A549 treated with AZD9567 at 1 μM for 4 hours (cell line): Measurements from ENCODE around the gene KLF15. TPM values are rescaled to one million over a fixed set of nuclear protein-coding genes. Genes with fewer than 3 reads are reported as not detected.

Experiments
- total RNA-seq: library from RNA; stranded (reverse); fragments of 200-300 nt; extraction: Qiagen RNA extraction; gene quantifications from 5 replicates; pipeline ENCODE4 v1.2.3, GENCODE V29; 2022; ENCODE audit not compliant: insufficient read depth

The KLF15 gene
- total RNA-seq: 0.31 to 0.61 TPM (median 0.35 TPM) in 4 of 5 replicates, not detected in the other

DNA sequence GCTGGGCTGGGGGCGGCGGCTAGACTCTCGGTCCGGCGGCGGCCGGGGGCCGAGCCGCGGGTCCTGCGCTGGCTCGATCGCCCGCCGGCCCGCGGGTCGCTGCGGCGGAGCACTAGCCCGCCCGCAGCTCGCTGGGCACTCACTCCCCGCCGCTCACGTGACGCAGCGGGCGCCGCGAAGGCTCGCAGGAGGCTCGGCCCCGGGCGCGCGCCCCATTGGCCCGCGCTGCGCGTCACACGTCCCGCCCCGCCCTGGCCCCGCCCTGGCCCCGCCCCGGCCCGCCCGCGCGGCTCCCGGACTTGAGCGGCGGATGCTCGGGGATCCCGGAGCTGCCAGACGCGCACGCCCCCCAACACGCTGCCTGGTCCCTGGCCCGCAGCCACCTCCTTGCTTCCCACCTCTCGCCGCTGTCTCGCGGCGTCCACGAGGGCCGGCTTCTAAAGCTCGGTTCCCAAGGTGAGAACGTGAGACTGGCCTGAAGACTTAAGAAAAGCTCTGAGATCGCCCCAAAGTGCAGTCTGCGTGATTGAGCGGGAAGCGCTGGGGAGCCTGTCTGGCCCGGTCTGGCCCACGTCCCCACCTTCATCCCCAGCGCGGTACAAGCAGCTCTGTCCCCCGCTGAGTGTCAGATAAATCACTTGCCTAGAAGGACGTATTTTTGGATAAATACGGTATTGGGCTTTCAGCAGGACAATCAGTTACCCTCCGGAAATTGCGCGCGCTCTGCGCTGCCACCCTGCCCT, at the start of gene KLF15:
Gene KLF15, minus strand, starts transcription at position 114 of the 743 bp plus-strand sequence. CDS start 4,486 bp downstream, outside the sequence.

DNA sequence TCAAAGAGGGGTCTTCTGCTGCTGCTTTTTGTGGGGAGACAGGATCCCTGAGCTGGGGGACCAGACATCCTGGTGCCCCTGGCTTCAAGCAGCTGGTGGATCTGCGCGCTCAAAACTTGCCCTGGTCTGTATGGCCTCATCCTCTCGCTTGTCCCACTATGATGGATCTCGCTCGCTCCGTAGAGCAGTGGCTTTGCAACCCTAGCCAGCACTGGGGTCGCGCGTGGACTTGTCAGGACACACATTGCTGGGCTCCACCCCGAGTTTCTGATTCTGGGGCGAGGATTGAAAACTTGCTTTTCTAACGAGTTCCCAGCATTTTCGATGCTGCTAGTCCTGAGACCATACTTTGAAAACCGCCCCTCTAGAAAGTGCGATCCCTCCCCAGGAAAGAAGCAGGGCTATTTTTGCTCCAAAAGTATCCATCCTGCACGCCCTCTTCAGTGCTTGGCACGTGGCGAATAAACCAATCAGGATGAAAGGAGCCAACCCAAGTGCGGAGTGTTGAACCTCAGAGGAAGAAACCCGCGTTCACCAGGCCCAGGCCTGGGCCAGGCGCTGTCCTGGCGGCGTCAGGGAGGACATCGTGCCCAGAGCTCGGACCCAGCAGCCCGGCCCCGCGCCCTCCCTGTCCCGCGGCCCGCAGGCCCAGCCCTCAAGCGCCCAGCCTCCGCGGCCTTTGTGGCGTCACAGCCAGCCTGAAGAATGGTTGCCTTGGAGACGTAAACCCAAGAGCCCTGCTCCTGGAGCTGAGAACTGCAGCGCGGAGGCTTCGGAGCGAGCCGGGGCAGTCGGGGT, 37.2 kb upstream of the KLF15 start, which contains the start of gene CFAP100:
Gene CFAP100, plus strand, starts transcription at position 731 of the 798 bp plus-strand sequence. CDS start 1,092 bp downstream, outside the sequence.

Other genes with a start within 250 kb of the KLF15 start
- 0.14 to 0.40 TPM (median 0.22 TPM) in 4 of 5 replicates, not detected in the other for gene ALDH1L1, start 176.8 kb downstream of the KLF15 start, total RNA-seq
- not detected in 5 replicates for gene CFAP100, start 37.5 kb upstream of the KLF15 start, total RNA-seq
- 7.7 to 10.9 TPM (median 9.7 TPM) in 5 replicates for gene ZXDC, start 118.5 kb upstream of the KLF15 start, total RNA-seq
- gene UROC1, start 160.4 kb upstream of the KLF15 start, total RNA-seq: not detected in 5 replicates
- 0.77 to 1.1 TPM (median 0.86 TPM) in 4 of 5 replicates, not detected in the other for gene CHST13, start 166.7 kb upstream of the KLF15 start, total RNA-seq
- not detected in 5 replicates for gene C3orf22, start 201.5 kb upstream of the KLF15 start, total RNA-seq